GM12878 (cell line): Measurements from ENCODE around the gene ORC1. TPM values are rescaled to one million over a fixed set of nuclear protein-coding genes. Genes with fewer than 3 reads are reported as not detected.
A peak's percentile ranks its signal among the peaks of the same experiment; 100 is the strongest.

Experiments used
- BCL11A ChIP-seq: IDR thresholded peaks from 2 replicates; pipeline ENCODE4 v1.6.1; 2011; ENCODE audit warnings: low read depth, low read length
- BHLHE40 ChIP-seq, 2 experiments: fragments of 450-650 bp in 1 of 2; IDR thresholded peaks; 2 replicates each; pipeline ENCODE4 v1.6.1; 2011 to 2017; ENCODE audit warnings: low read depth in 2 of 2, borderline replicate concordance in 1 of 2, improper control_type of control experiment in 1 of 2, low read length in 1 of 2, mild to moderate bottlenecking in 1 of 2
- CBFB ChIP-seq: IDR thresholded peaks from 2 replicates; pipeline ENCODE4 v1.6.1; 2016; ENCODE audit warnings: antibody characterized with exemption, low read depth
- CBX3 ChIP-seq: fragments of 200-600 bp; sonication (generic); IDR thresholded peaks from 2 replicates; pipeline ENCODE4 v1.6.1; 2016; ENCODE audit warnings: low read depth, borderline replicate concordance
- CBX5 ChIP-seq: sonication (generic); IDR thresholded peaks from 2 replicates; pipeline ENCODE4 v1.6.1; 2016; ENCODE audit warnings: low read depth, moderate library complexity, mild to moderate bottlenecking, inconsistent platforms
- ETV6 ChIP-seq, 2 experiments: fragments of 450-650 bp in 1 of 2; IDR thresholded peaks in 1 of 2; conservative IDR thresholded peaks in 1 of 2; 2 replicates each; pipeline ENCODE4 v1.6.1; 2014; ENCODE audit warnings: antibody characterized with exemption in 1 of 2, borderline replicate concordance in 1 of 2, low read depth in 1 of 2, mild to moderate bottlenecking in 1 of 2, moderate library complexity in 1 of 2
- HDAC6 ChIP-seq: fragments of 200-600 bp; sonication (generic); IDR thresholded peaks from one replicate; pipeline ENCODE4 v1.8.0; 2017; ENCODE audit warnings: antibody characterized with exemption; ENCODE audit not compliant: unreplicated experiment
- HDGF ChIP-seq: fragments of 450-650 bp; IDR thresholded peaks from 2 replicates; pipeline ENCODE4 v1.6.1; 2016; ENCODE audit warnings: antibody characterized with exemption
- IKZF2 ChIP-seq, 2 experiments: fragments of 450-650 bp; IDR thresholded peaks; 2 replicates each; pipeline ENCODE4 v1.6.1; 2017; ENCODE audit warnings: mild to moderate bottlenecking in 2 of 2, moderate library complexity in 2 of 2
- MEF2A ChIP-seq: IDR thresholded peaks from 2 replicates; pipeline ENCODE4 v1.6.1; 2011; ENCODE audit warnings: low read depth, mild to moderate bottlenecking, low read length, moderate library complexity; ENCODE audit not compliant: insufficient read depth
- MXI1 ChIP-seq: fragments of 150-350 bp; IDR thresholded peaks from 2 replicates; pipeline ENCODE4 v1.6.1; 2011; ENCODE audit warnings: low read depth, mild to moderate bottlenecking, inconsistent platforms, low read length, improper control_type of control experiment
- POLR2A ChIP-seq: IDR thresholded peaks from 2 replicates; pipeline ENCODE4 v1.6.1; 2011; ENCODE audit warnings: low read depth, mild to moderate bottlenecking, low read length
- RB1 ChIP-seq: fragments of 450-650 bp; formaldehyde crosslinking; IDR thresholded peaks from 2 replicates; pipeline ENCODE4 v1.6.1; 2017; ENCODE audit warnings: mild to moderate bottlenecking, borderline replicate concordance
- SIN3A ChIP-seq: IDR thresholded peaks from 2 replicates; pipeline ENCODE4 v1.6.1; 2012; ENCODE audit warnings: low read depth, low read length, improper control_type of control experiment
- SMAD5 ChIP-seq: IDR thresholded peaks from 2 replicates; pipeline ENCODE4 v1.6.1; 2016; ENCODE audit warnings: antibody characterized with exemption, low read depth
- SMARCA5 ChIP-seq: fragments of 450-650 bp; IDR thresholded peaks from 2 replicates; pipeline ENCODE4 v1.6.1; 2017; ENCODE audit warnings: mild to moderate bottlenecking
- SPI1 ChIP-seq: IDR thresholded peaks from 2 replicates; pipeline ENCODE4 v1.6.1; 2011; ENCODE audit warnings: low read depth, mild to moderate bottlenecking, low read length, moderate library complexity, borderline replicate concordance; ENCODE audit not compliant: insufficient read depth
- SUZ12 ChIP-seq: fragments of 200-600 bp; sonication (generic); IDR thresholded peaks from one replicate; pipeline ENCODE4 v1.6.1; 2018; ENCODE audit warnings: antibody characterized with exemption, mild to moderate bottlenecking; ENCODE audit not compliant: unreplicated experiment
- polyA plus RNA-seq, 11 experiments: library from polyadenylated mRNA; depleted of rRNA in 4 of 11; unstranded in 6 of 11; stranded (reverse) in 5 of 11; fragments of >200 nt; fragmentation: Nextera tagmentation in 4 of 11; fragmentation: Illumina TruSeq in 1 of 11; extraction: Ambion mirVana in 4 of 11; extraction: Trizol in 1 of 11; gene quantifications; 1 replicate in 1 of 11; 2 replicates in 10 of 11; pipeline versions ENCODE4 v1.2.1 to v1.2.3, GENCODE V29; 2011 to 2016; ENCODE audit warnings: inconsistent platforms in 2 of 11, missing spikeins in 2 of 11, low read depth in 1 of 11
- total RNA-seq, 4 experiments: library from RNA; depleted of rRNA in 3 of 4; stranded (reverse); fragments of >200 nt in 3 of 4; fragmentation: Illumina TruSeq in 1 of 4; extraction: Trizol in 1 of 4; gene quantifications; 2 replicates each; pipeline versions ENCODE4 v1.2.1 to v1.2.3, GENCODE V29; 2013 to 2021
- TF ChIP-seq, protein P1 (sequence below): IDR thresholded peaks from 2 replicates; pipeline ENCODE4 v1.6.1; 2011; ENCODE audit warnings: borderline replicate concordance, low read depth, mild to moderate bottlenecking, moderate library complexity, low read length; ENCODE audit not compliant: insufficient read depth, poor library complexity, severe bottlenecking
- TF ChIP-seq, protein P2 (sequence below): fragments of 450-650 bp; IDR thresholded peaks from 2 replicates; pipeline ENCODE4 v1.6.1; 2017; ENCODE audit warnings: mild to moderate bottlenecking, moderate library complexity
- TF ChIP-seq, protein P3 (sequence below): fragments of 450-650 bp; IDR thresholded peaks from 2 replicates; pipeline ENCODE4 v1.6.1; 2017; ENCODE audit warnings: mild to moderate bottlenecking
- TF ChIP-seq, protein P4 (sequence below): IDR thresholded peaks from 2 replicates; pipeline ENCODE4 v1.6.1; 2012; ENCODE audit warnings: low read depth, low read length, improper control_type of control experiment

Gene ORC1
- total and polyA plus RNA-seq, 10 of the 15 experiments (the other 5 are each of a cell fraction or from before 2014, with no cell fraction given), result 7.7 to 34.6 (median 28.7) TPM

DNA sequence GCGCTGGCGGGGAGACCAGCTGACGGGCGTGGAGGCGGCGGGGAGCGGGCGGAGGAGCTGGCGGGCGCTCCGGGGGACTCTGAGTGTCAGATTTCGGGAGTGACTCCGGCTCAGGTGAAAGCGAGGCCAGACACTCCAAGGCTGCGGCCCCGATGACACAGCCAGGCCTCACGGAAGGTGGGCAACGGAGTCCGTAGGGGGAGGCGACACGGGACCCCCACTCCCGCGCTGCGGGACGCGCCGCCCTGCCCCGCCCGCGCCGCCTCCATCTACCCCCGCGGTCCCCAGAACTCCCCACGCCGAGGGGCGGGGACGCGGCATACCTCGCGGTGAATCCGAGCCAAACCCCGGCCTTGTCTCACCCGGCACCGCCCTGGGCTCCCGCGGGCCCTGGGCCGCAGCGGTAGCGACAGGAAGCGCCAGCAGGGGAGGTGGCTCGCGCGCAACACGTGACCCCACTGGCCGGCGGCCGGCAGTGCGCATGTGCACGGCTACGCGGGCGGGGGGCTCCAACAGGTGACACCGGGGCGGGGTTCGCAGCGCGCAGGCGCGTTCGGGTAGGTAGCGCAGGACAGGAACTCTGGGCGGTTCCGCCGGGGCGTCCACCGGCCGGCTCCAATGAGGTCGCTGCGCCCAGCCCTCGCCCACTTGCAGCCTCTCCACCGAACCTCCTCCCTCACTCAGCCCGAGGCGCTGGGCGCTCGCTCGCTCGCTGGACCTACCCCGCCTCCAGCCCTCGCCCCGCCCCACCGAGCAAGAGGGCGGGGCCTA, 38.3 kb downstream of the ORC1 start, which contains the start of gene CC2D1B (continued):
- TF ChIP-seq, protein P1, sequence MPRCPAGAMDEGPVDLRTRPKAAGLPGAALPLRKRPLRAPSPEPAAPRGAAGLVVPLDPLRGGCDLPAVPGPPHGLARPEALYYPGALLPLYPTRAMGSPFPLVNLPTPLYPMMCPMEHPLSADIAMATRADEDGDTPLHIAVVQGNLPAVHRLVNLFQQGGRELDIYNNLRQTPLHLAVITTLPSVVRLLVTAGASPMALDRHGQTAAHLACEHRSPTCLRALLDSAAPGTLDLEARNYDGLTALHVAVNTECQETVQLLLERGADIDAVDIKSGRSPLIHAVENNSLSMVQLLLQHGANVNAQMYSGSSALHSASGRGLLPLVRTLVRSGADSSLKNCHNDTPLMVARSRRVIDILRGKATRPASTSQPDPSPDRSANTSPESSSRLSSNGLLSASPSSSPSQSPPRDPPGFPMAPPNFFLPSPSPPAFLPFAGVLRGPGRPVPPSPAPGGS, result no peak
- TF ChIP-seq CBX5 (no peak), HDAC6 (no peak), ETV6 (conservative IDR thresholded peaks at IDR 0.05 in 1 of 2, IDR thresholded peaks at IDR 0.05 in 1 of 2; ENCODE audit: borderline replicate concordance in 1 of 2, low read depth in 1 of 2) (no peak), BCL11A (0 out of 2 replicates have a peak, but pooled peaks have one; percentile 11), SMARCA5 (peak; percentile 63; the same call in 1 of the 2 replicates), SUZ12 (no peak), MXI1 (peak; percentile 61), SPI1 (no peak), POLR2A (peak; percentile 99), BHLHE40 (IDR thresholded peaks at IDR 0.05; ENCODE audit: borderline replicate concordance in 1 of 2, low read depth in 2 of 2, low read length in 1 of 2) (peak; percentile 87 to 96), SMAD5 (0 out of 2 replicates have a peak, but pooled peaks have one; percentile 50), SIN3A (peak; percentile 89; the same call in 1 of the 2 replicates), CBX3 (no peak), MEF2A (no peak), RB1 (peak; percentile 74; the same call in 1 of the 2 replicates), IKZF2 (IDR thresholded peaks at IDR 0.05) (0 out of 4 replicates have a peak, but pooled peaks of 1 of the 2 experiments have one; percentile 29), HDGF (peak; percentile 98), CBFB (0 out of 2 replicates have a peak, but pooled peaks have one; percentile 54)
- TF ChIP-seq, protein P2, sequence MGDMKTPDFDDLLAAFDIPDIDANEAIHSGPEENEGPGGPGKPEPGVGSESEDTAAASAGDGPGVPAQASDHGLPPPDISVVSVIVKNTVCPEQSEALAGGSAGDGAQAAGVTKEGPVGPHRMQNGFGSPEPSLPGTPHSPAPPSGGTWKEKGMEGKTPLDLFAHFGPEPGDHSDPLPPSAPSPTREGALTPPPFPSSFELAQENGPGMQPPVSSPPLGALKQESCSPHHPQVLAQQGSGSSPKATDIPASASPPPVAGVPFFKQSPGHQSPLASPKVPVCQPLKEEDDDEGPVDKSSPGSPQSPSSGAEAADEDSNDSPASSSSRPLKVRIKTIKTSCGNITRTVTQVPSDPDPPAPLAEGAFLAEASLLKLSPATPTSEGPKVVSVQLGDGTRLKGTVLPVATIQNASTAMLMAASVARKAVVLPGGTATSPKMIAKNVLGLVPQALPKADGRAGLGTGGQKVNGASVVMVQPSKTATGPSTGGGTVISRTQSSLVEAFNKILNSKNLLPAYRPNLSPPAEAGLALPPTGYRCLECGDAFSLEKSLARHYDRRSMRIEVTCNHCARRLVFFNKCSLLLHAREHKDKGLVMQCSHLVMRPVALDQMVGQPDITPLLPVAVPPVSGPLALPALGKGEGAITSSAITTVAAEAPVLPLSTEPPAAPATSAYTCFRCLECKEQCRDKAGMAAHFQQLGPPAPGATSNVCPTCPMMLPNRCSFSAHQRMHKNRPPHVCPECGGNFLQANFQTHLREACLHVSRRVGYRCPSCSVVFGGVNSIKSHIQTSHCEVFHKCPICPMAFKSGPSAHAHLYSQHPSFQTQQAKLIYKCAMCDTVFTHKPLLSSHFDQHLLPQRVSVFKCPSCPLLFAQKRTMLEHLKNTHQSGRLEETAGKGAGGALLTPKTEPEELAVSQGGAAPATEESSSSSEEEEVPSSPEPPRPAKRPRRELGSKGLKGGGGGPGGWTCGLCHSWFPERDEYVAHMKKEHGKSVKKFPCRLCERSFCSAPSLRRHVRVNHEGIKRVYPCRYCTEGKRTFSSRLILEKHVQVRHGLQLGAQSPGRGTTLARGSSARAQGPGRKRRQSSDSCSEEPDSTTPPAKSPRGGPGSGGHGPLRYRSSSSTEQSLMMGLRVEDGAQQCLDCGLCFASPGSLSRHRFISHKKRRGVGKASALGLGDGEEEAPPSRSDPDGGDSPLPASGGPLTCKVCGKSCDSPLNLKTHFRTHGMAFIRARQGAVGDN, result peak; percentile 78
- TF ChIP-seq, protein P3, sequence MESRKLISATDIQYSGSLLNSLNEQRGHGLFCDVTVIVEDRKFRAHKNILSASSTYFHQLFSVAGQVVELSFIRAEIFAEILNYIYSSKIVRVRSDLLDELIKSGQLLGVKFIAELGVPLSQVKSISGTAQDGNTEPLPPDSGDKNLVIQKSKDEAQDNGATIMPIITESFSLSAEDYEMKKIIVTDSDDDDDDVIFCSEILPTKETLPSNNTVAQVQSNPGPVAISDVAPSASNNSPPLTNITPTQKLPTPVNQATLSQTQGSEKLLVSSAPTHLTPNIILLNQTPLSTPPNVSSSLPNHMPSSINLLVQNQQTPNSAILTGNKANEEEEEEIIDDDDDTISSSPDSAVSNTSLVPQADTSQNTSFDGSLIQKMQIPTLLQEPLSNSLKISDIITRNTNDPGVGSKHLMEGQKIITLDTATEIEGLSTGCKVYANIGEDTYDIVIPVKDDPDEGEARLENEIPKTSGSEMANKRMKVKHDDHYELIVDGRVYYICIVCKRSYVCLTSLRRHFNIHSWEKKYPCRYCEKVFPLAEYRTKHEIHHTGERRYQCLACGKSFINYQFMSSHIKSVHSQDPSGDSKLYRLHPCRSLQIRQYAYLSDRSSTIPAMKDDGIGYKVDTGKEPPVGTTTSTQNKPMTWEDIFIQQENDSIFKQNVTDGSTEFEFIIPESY, result no peak
- TF ChIP-seq, protein P4, sequence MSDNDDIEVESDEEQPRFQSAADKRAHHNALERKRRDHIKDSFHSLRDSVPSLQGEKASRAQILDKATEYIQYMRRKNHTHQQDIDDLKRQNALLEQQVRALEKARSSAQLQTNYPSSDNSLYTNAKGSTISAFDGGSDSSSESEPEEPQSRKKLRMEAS, result peak; percentile 99
